Measurements from ENCODE around the gene OSMR. TPM values are rescaled to one million over a fixed set of nuclear protein-coding genes. Genes with fewer than 3 reads are reported as not detected.

Gene OSMR
- polyA plus RNA-seq, 1 experiment: 43.4 TPM

- POLR2A ChIA-PET: no interaction called here
- TF ChIP-seq CTCF (IDR thresholded peaks at IDR 0.05; ENCODE audit: insufficient read depth, low read depth, low read length): no peak
- Histone ChIP-seq H3K4me3 (ENCODE audit: low read depth, low read length) (no peak overlapping the region), H3K27me3 (ENCODE audit: control insufficient read depth, insufficient read depth, low read length) (no peaks in the 10 kb centered on the region), H3K36me3 (ENCODE audit: control insufficient read depth, insufficient read depth, low read length) (peaks cover 24% of the 10 kb centered on the region)
- CTCF ChIA-PET: no interaction called here
- DNase-seq (ENCODE audit: low read depth): no peak
These were observed 42.2 kb downstream of the OSMR start for GRCh38 chr5:38888041-38888440.

DNA sequence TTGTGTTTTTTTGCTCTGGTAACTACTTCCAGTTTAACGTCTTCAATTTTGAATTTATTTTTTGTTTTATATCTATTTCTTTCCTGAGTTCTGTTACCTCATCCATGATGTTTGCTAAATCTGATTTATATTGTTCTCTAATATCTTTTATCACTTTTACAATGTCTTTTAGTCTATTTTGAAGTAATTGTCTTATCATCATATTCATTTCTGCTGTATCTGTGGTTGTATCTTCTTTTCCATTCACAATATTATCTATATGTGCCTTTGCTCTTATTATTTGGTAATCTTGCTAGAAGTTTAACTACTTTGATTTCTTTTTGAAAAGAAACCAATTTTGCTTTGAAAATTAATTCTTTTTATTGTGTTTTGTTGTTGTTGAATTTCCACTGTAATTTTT, 43.6 kb downstream of the OSMR start:
- ChIA-PET CTCF (no interaction called here), POLR2A (no interaction called here)
- TF ChIP-seq CTCF (IDR thresholded peaks at IDR 0.05; ENCODE audit: insufficient read depth, low read depth, low read length): no peak
- Histone ChIP-seq H3K27me3 (ENCODE audit: control insufficient read depth, insufficient read depth, low read length) (no peaks in the 10 kb centered on the region), H3K4me3 (ENCODE audit: low read depth, low read length) (no peak overlapping the region), H3K36me3 (ENCODE audit: control insufficient read depth, insufficient read depth, low read length) (peaks cover 22% of the 10 kb centered on the region)
- no peak for DNase-seq (ENCODE audit: low read depth)

DNA sequence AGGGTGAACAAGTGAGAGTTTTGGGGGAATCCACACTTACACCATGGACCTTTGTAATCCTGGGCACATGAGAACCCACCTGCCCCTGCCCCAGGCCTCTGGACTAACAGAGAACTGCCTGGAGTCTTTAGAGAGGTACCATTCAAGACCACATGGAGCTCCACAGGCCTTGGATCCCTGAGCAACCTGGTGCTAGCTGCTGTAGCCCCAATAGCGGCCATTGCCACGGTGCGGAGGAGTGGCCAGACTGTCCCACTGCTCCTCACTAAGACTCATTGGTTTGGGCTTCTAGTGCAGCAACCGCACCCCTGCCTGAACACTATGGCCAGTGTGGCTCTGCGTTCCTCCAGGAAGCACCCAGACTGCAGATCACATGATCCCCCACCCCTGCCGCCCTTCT, 45.8 kb downstream of the OSMR start:
- Histone ChIP-seq H3K4me3 (ENCODE audit: low read depth, low read length) (no peak overlapping the region), H3K27me3 (ENCODE audit: control insufficient read depth, insufficient read depth, low read length) (no peaks in the 10 kb centered on the region), H3K36me3 (ENCODE audit: control insufficient read depth, insufficient read depth, low read length) (peaks cover 13% of the 10 kb centered on the region)
- TF ChIP-seq CTCF (IDR thresholded peaks at IDR 0.05; ENCODE audit: insufficient read depth, low read depth, low read length): no peak
- ChIA-PET POLR2A (no interaction called here), CTCF (no interaction called here)
- no peak for DNase-seq (ENCODE audit: low read depth)

DNA sequence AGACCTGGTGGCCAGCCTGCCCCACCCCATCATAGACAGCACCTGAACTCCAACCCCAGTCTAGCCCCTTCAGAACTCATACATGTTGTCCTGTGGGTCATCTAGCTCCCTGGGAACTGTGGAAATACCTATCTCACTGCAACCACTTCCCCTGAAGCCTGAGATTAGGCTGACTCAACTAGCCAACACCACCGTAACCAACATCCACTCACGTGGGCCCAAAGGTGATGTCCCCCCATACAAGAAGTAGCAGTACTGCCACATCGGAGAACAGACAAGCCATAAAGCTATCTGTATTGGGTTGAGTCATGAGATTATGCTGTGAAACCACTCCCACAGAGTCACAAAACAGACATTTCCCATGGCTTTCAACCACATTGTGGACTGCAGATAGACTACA, 46.6 kb downstream of the OSMR start:
- CTCF ChIA-PET: interaction anchor here (0.6 to 2.4 kb wide), 2 partner anchors 10 to 1532 kb away, joined by 3 to 10 read pairs; no protein-coding TSS in a partner anchor
- DNase-seq (ENCODE audit: low read depth): no peak
- H3K36me3 ChIP-seq (ENCODE audit: control insufficient read depth, insufficient read depth, low read length): peaks cover 13% of the 10 kb centered on the region
- H3K4me3 ChIP-seq (ENCODE audit: low read depth, low read length): no peak overlapping the region
- POLR2A ChIA-PET: no interaction called here
- TF ChIP-seq CTCF (IDR thresholded peaks at IDR 0.05; ENCODE audit: insufficient read depth, low read depth, low read length): no peak
- no peaks in the 10 kb centered on the region for H3K27me3 ChIP-seq (ENCODE audit: control insufficient read depth, insufficient read depth, low read length)

DNA sequence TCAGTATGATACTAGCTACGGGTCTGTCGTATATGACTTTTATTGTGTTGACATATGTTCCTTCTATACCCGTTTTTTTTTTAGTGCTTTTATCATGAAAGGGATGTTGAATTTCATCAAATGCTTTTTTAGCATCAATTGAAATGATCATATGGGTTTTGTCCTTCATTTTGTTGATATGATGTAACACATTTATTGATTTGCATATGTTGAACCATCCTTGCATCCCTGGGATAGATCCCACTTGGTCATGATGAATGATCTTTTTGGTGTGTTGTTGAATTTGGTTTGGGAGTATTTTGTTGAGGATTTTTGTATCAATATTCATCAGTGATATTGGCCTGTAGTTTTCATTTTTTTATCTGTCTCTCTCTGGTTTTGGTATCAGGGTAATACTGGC, 50.9 kb downstream of the OSMR start:
- ChIA-PET POLR2A (no interaction called here), CTCF (no interaction called here)
- peaks cover 10% of the 10 kb centered on the region for H3K36me3 ChIP-seq (ENCODE audit: control insufficient read depth, insufficient read depth, low read length)
- H3K27me3 ChIP-seq (ENCODE audit: control insufficient read depth, insufficient read depth, low read length): no peaks in the 10 kb centered on the region
- no peak for DNase-seq (ENCODE audit: low read depth)
- TF ChIP-seq CTCF (IDR thresholded peaks at IDR 0.05; ENCODE audit: insufficient read depth, low read depth, low read length): no peak
- no peak overlapping the region for H3K4me3 ChIP-seq (ENCODE audit: low read depth, low read length)
